ENCODE results near the gene TMSB4X. TPM values are rescaled to one million over a fixed set of nuclear protein-coding genes. Genes with fewer than 3 reads are reported as not detected.
A peak's percentile ranks its signal among the peaks of the same experiment; 100 is the strongest.

TMSB4X gene
- total RNA-seq, 4 donors from 2014 or later, result 3,029 to 4,490 (median 3,421) TPM

- no peaks in the 10 kb centered on the region for H3K9me3 ChIP-seq
- no peak for TF ChIP-seq POLR2A (IDR thresholded peaks at IDR 0.05)
- TF ChIP-seq CTCF (IDR thresholded peaks at IDR 0.05), result peak in 3 of 5 experiments; percentile 12 to 37 (median 21)
- no peak for TF ChIP-seq EP300 (IDR thresholded peaks at IDR 0.05)
- no peaks in the 10 kb centered on the region for H3K36me3 ChIP-seq
- DNase-seq (ENCODE audit: low spot score in 2 of 2), result no peak
- H3K4me3 ChIP-seq, result no peak overlapping the region
- peaks cover 0 to 28% (median 16%) of the 10 kb centered on the region in 4 donors for H3K4me1 ChIP-seq
- peak overlapping the region; percentile 33 to 85 (median 80) for H3K27ac ChIP-seq
- WGBS, 2 donors, result 65 to 74% methylated on average over 9 of the region's 9 CpGs
- no peaks in the 10 kb centered on the region for H3K27me3 ChIP-seq
Observed at GRCh38 chrX:12950851-12951594, 23.9 kb upstream of the TMSB4X start.

GRCh38 chrX:12951595-12951975, 23.3 kb upstream of the TMSB4X start:
- H3K9me3 ChIP-seq, result no peaks in the 10 kb centered on the region
- H3K4me1 ChIP-seq, result peaks cover 0 to 33% (median 16%) of the 10 kb centered on the region in 4 donors
- H3K27me3 ChIP-seq, result no peaks in the 10 kb centered on the region
- WGBS, 2 donors, result 87 to 92% methylated on average over 5 of the region's 5 CpGs
- no peaks in the 10 kb centered on the region for H3K36me3 ChIP-seq
- no peak overlapping the region for H3K4me3 ChIP-seq
- DNase-seq (ENCODE audit: low spot score in 2 of 2), result no peak
- peak overlapping the region in 2 of 4 donors; percentile 75 to 84 for H3K27ac ChIP-seq
- TF ChIP-seq EP300 (IDR thresholded peaks at IDR 0.05) (no peak), CTCF (IDR thresholded peaks at IDR 0.05) (no peak), POLR2A (IDR thresholded peaks at IDR 0.05) (no peak)

- 89 to 90% methylated on average over 8 of the region's 8 CpGs for WGBS, 2 donors
- no peak for DNase-seq (ENCODE audit: low spot score in 2 of 2)
- Histone ChIP-seq H3K27ac (peak overlapping the region in 1 of 4 donors; percentile 45), H3K36me3 (no peaks in the 10 kb centered on the region), H3K9me3 (no peaks in the 10 kb centered on the region), H3K4me3 (no peak overlapping the region), H3K27me3 (no peaks in the 10 kb centered on the region), H3K4me1 (peaks cover 0 to 23% (median 8%) of the 10 kb centered on the region in 4 donors)
- TF ChIP-seq EP300 (IDR thresholded peaks at IDR 0.05) (no peak), POLR2A (IDR thresholded peaks at IDR 0.05) (no peak), CTCF (IDR thresholded peaks at IDR 0.05) (no peak)
Observed at GRCh38 chrX:12953420-12953819, 21.5 kb upstream of the TMSB4X start.

GRCh38 chrX:12954376-12954775, 20.5 kb upstream of the TMSB4X start:
- DNase-seq (ENCODE audit: low spot score in 2 of 2), result no peak
- 87 to 91% methylated on average over 5 to 9 of the region's 9 CpGs for WGBS, 2 donors
- H3K27ac ChIP-seq, result peak overlapping the region in 2 of 4 donors; percentile 58 to 68

More at GRCh38 chrX:12954376-12954775, 20.5 kb upstream of the TMSB4X start:
- Histone ChIP-seq H3K4me3 (no peak overlapping the region), H3K4me1 (peaks cover 0 to 17% (median 6%) of the 10 kb centered on the region in 4 donors), H3K36me3 (no peaks in the 10 kb centered on the region), H3K9me3 (no peaks in the 10 kb centered on the region), H3K27me3 (no peaks in the 10 kb centered on the region)
- TF ChIP-seq CTCF (IDR thresholded peaks at IDR 0.05) (no peak), EP300 (IDR thresholded peaks at IDR 0.05) (no peak), POLR2A (IDR thresholded peaks at IDR 0.05) (no peak)

Data from tibial nerve (tissue), 4 donors.